Suprapubic skin (tissue), 4 donors: Measurements from ENCODE around the gene CLPSL2. TPM values are rescaled to one million over a fixed set of nuclear protein-coding genes. Genes with fewer than 3 reads are reported as not detected.

Experiments used
- DNase-seq, 2 donors: peaks; one replicate each; pipeline ENCODE4 v3.0.0-alpha.2; 2019; ENCODE audit warnings: low spot score in 2 of 2
- H3K27ac ChIP-seq: fragments of 200-600 bp; sonication (generic); one replicate; pipeline ENCODE4 v1.5.1; 2019
- H3K27me3 ChIP-seq: fragments of 200-600 bp; sonication (generic); one replicate; pipeline ENCODE4 v1.5.1; 2019
- H3K36me3 ChIP-seq: fragments of 200-600 bp; sonication (generic); one replicate; pipeline ENCODE4 v1.5.1; 2019
- H3K4me1 ChIP-seq: fragments of 200-600 bp; sonication (generic); one replicate; pipeline ENCODE4 v1.5.1; 2019
- H3K4me3 ChIP-seq: fragments of 200-600 bp; sonication (generic); one replicate; pipeline ENCODE4 v1.5.1; 2019; ENCODE audit warnings: mild to moderate bottlenecking
- H3K9me3 ChIP-seq: fragments of 200-600 bp; sonication (generic); one replicate; pipeline ENCODE4 v1.5.1; 2019
- CTCF ChIP-seq, 2 donors: fragments of 200-600 bp in 1 of 2; fragments of 450-650 bp in 1 of 2; sonication (generic) in 1 of 2; IDR thresholded peaks; one replicate each; pipeline ENCODE4 v1.5.1; 2016 to 2019; ENCODE audit warnings: antibody characterized with exemption in 2 of 2, mild to moderate bottlenecking in 1 of 2, moderate library complexity in 1 of 2
- EP300 ChIP-seq: sonication (generic); formaldehyde crosslinking; IDR thresholded peaks from one replicate; pipeline ENCODE4 v1.6.1; 2017; ENCODE audit warnings: antibody characterized with exemption
- POLR2A ChIP-seq, 2 donors: fragments of 450-650 bp; IDR thresholded peaks; one replicate each; pipeline ENCODE4 v1.6.1; 2017; ENCODE audit warnings: antibody characterized with exemption in 2 of 2, mild to moderate bottlenecking in 2 of 2, moderate library complexity in 2 of 2
- POLR2AphosphoS5 ChIP-seq, 3 donors: sonication (generic); formaldehyde crosslinking; IDR thresholded peaks; one replicate each; pipeline ENCODE4 v1.6.1; 2017; ENCODE audit warnings: antibody characterized with exemption in 3 of 3
- WGBS: methylation state at CpG from one replicate; pipeline ENCODE4 v1.1.5; 2018; 5-methylcytosine and 5-hydroxymethylcytosine counted together
- total RNA-seq, 4 donors: library from RNA; depleted of rRNA; stranded (reverse); fragments of >200 nt; gene quantifications; one replicate each; pipeline ENCODE4 v1.1.0, GENCODE V29; 2016

The CLPSL2 gene
- total RNA-seq, 4 donors from 2014 or later = not detected

- Histone ChIP-seq H3K9me3 (no peaks in the 10 kb centered on the region), H3K27ac (no peak overlapping the region), H3K36me3 (no peaks in the 10 kb centered on the region), H3K4me1 (no peaks in the 10 kb centered on the region), H3K4me3 (no peak overlapping the region), H3K27me3 (peaks cover 3% of the 10 kb centered on the region)
- DNase-seq = no peak
- 74% methylated on average over 5 of the region's 5 CpGs for WGBS
- TF ChIP-seq EP300 (no peak), CTCF (IDR thresholded peaks at IDR 0.05) (no peak), POLR2AphosphoS5 (IDR thresholded peaks at IDR 0.05) (no peak), POLR2A (IDR thresholded peaks at IDR 0.05) (no peak)
These were observed 22.3 kb downstream of the CLPSL2 start for GRCh38 chr6:35798706-35799105.

- TF ChIP-seq POLR2AphosphoS5 (IDR thresholded peaks at IDR 0.05) (no peak), EP300 (no peak), POLR2A (IDR thresholded peaks at IDR 0.05) (no peak), CTCF (IDR thresholded peaks at IDR 0.05) (no peak)
- H3K4me3 ChIP-seq = no peak overlapping the region
- H3K36me3 ChIP-seq = no peaks in the 10 kb centered on the region
- no peak overlapping the region for H3K27ac ChIP-seq
- no peak for DNase-seq
- no peaks in the 10 kb centered on the region for H3K9me3 ChIP-seq
- 78% methylated on average over 3 of the region's 3 CpGs for WGBS
- peaks cover 5% of the 10 kb centered on the region for H3K4me1 ChIP-seq
- H3K27me3 ChIP-seq = peaks cover 21% of the 10 kb centered on the region
These were observed 24.8 kb downstream of the CLPSL2 start for GRCh38 chr6:35801148-35801547.

GRCh38 chr6:35804996-35805736, 28.8 kb downstream of the CLPSL2 start, which contains the start of gene LHFPL5:
LHFPL5 (plus strand) TSS chr6:35805352; CDS start chr6:35805671, 319 bp downstream.
- 24% methylated on average over 23 of the region's 40 CpGs for WGBS
- TF ChIP-seq POLR2AphosphoS5 (IDR thresholded peaks at IDR 0.05) (no peak), POLR2A (IDR thresholded peaks at IDR 0.05) (no peak), CTCF (IDR thresholded peaks at IDR 0.05) (no peak), EP300 (no peak)
- Histone ChIP-seq H3K4me3 (no peak within 1 kb of the TSS), H3K36me3 (no peaks in the 10 kb centered on the region), H3K4me1 (peaks cover 5% of the 10 kb centered on the region), H3K9me3 (no peaks in the 10 kb centered on the region), H3K27ac (no peak within 1 kb of the TSS), H3K27me3 (peaks cover 26% of the 10 kb centered on the region)
- no peak for DNase-seq

GRCh38 chr6:35808688-35809087, 32.3 kb downstream of the CLPSL2 start:
- H3K4me1 ChIP-seq = peaks cover 10% of the 10 kb centered on the region
- H3K9me3 ChIP-seq = no peaks in the 10 kb centered on the region
- H3K27ac ChIP-seq = no peak overlapping the region
- 51% methylated on average over 3 of the region's 3 CpGs for WGBS
- TF ChIP-seq POLR2A (IDR thresholded peaks at IDR 0.05) (no peak), EP300 (no peak), POLR2AphosphoS5 (IDR thresholded peaks at IDR 0.05) (no peak), CTCF (IDR thresholded peaks at IDR 0.05) (no peak)
- H3K4me3 ChIP-seq = no peak overlapping the region
- no peaks in the 10 kb centered on the region for H3K36me3 ChIP-seq
- peaks cover 26% of the 10 kb centered on the region for H3K27me3 ChIP-seq
- no peak for DNase-seq

- WGBS = 80% methylated on average over 5 of the region's 5 CpGs
These were observed 33.4 kb downstream of the CLPSL2 start for GRCh38 chr6:35809809-35810208.

More at GRCh38 chr6:35809809-35810208, 33.4 kb downstream of the CLPSL2 start:
- H3K27ac ChIP-seq = no peak overlapping the region
- H3K36me3 ChIP-seq = no peaks in the 10 kb centered on the region
- no peak for DNase-seq
- H3K27me3 ChIP-seq = peaks cover 22% of the 10 kb centered on the region
- H3K4me3 ChIP-seq = no peak overlapping the region
- TF ChIP-seq CTCF (IDR thresholded peaks at IDR 0.05) = no peak
- TF ChIP-seq POLR2AphosphoS5 (IDR thresholded peaks at IDR 0.05) = no peak
- TF ChIP-seq POLR2A (IDR thresholded peaks at IDR 0.05) = no peak
- TF ChIP-seq EP300 = no peak
- no peaks in the 10 kb centered on the region for H3K9me3 ChIP-seq
- H3K4me1 ChIP-seq = peaks cover 10% of the 10 kb centered on the region
